ENCODE measurements around the gene TF. TPM values are rescaled to one million over a fixed set of nuclear protein-coding genes. Genes with fewer than 3 reads are reported as not detected.

Gene TF
- total and polyA plus RNA-seq, 2 of the 8 experiments (the other 6 are each of a cell fraction or from before 2014, with no cell fraction given): 0.02 to 0.26 TPM

DNA sequence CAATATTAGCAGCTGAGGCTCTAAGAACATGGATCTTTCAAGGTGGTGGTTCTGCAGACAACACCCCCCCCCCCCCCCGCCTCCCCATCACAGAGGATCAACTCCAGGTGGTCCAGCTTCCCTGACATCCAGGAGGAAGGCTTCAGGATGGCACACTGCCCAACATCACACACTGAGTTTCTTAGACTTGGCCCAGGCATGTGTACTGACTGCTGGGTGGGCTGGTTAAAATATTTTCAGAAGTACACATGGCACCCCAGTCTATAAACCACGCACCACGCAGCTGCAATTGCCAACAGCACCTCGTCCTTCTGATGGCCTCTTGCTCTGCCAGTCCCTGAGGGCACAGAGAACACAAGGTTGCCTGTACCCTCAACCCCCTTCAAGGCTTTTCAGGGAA is 81.5 kb downstream of the TF start:
- Histone ChIP-seq H4K20me1 (replicated peaks in 1 of 2; ENCODE audit: control insufficient read depth in 1 of 2, insufficient read depth in 2 of 2, low read length in 2 of 2) (peaks cover 0 to 1% of the 10 kb centered on the region in 2 experiments), H3K9ac (replicated peaks in 1 of 4; ENCODE audit: extremely low read depth in 1 of 4, low read depth in 3 of 4, low read length in 3 of 4) (no peak overlapping the region), H3K27me3 (replicated peaks in 1 of 4; ENCODE audit: control insufficient read depth in 3 of 4, extremely low read depth in 1 of 4, insufficient read depth in 3 of 4, low read length in 3 of 4) (no peaks in the 10 kb centered on the region), H2BK20ac (ENCODE audit: low read length) (no peak overlapping the region), H2AFZ (ENCODE audit: low read length) (no peak overlapping the region), H3K4me2 (ENCODE audit: insufficient read depth in 1 of 2, low read depth in 2 of 2, low read length in 2 of 2) (no peak overlapping the region), H2BK120ac (replicated peaks; ENCODE audit: low read depth, low read length) (no peak overlapping the region), H3K9me3 (ENCODE audit: insufficient read depth in 2 of 2, low read depth in 1 of 2, low read length in 1 of 2) (no peaks in the 10 kb centered on the region), H3K4ac (replicated peaks; ENCODE audit: insufficient read length, low read depth, low read length) (no peak overlapping the region), H3K4me1 (replicated peaks in 1 of 4; ENCODE audit: control insufficient read depth in 3 of 4, insufficient read depth in 4 of 4, low read length in 3 of 4) (no peaks in the 10 kb centered on the region), H4K91ac (replicated peaks; ENCODE audit: insufficient read length, low read length) (no peak overlapping the region), H3K79me1 (ENCODE audit: low read depth, low read length) (no peaks in the 10 kb centered on the region; the same call in 1 of the 2 replicates), H2BK12ac (ENCODE audit: low read depth, low read length) (no peak overlapping the region), H3K27ac (ENCODE audit: low read depth, low read length) (no peak overlapping the region), H3K4me3 (ENCODE audit: extremely low read depth in 1 of 4, insufficient read depth in 2 of 4, low read depth in 3 of 4, low read length in 4 of 4) (no peak overlapping the region), H3K36me3 (ENCODE audit: control insufficient read depth in 2 of 4, insufficient read depth in 4 of 4, low read length in 3 of 4) (peaks cover 0 to 6% (median 4%) of the 10 kb centered on the region in 4 experiments; a peak in 5 of 8 replicates), H3K56ac (replicated peaks; ENCODE audit: insufficient read length, low read depth, low read length) (no peak overlapping the region), H4K5ac (ENCODE audit: insufficient read length, low read depth, low read length) (no peak overlapping the region), H3K79me2 (ENCODE audit: control insufficient read depth in 1 of 2, insufficient read depth in 2 of 2, low read length in 2 of 2) (no peaks in the 10 kb centered on the region), H2BK15ac (ENCODE audit: low read length) (no peak overlapping the region), H3K18ac (ENCODE audit: extremely low read depth, low read length) (no peak overlapping the region), H3K14ac (ENCODE audit: insufficient read length) (no peak overlapping the region), H3K23ac (ENCODE audit: insufficient read length) (no peak overlapping the region), H2AK5ac (ENCODE audit: low read depth, low read length) (no peak overlapping the region), H2BK5ac (ENCODE audit: low read depth, low read length) (no peak overlapping the region), H3K23me2 (ENCODE audit: low read depth, low read length) (no peaks in the 10 kb centered on the region; the same call in 1 of the 2 replicates), H4K8ac (ENCODE audit: extremely low read depth, insufficient read depth, low read length) (no peak overlapping the region)
- TF ChIP-seq YY1 (IDR thresholded peaks at IDR 0.05; ENCODE audit: low read depth, low read length): no peak
- no peak for TF ChIP-seq BRCA1 (IDR thresholded peaks at IDR 0.05; ENCODE audit: low read depth, low read length)
- WGBS, 2 experiments (ENCODE audit: extremely low coverage in 1 of 2, insufficient coverage in 1 of 2, insufficient read length in 1 of 2, insufficient replicate concordance in 2 of 2, low coverage in 1 of 2, low lambda C conversion rate in 2 of 2, missing lambda C conversion rate in 1 of 2): 89% methylated on average over 4 of the region's 4 CpGs; no CpG with 5 or more reads in 1 of the 2 experiments
- FAIRE-seq: no peak
- no peak for DNase-seq (ENCODE audit: low read depth in 1 of 2, low spot score in 2 of 2)
- ChIA-PET POLR2A (ENCODE audit: partially characterized antibody) (interaction anchor here (1.3 kb wide), 1 partner anchor 10 kb away, joined by 4 read pairs; no protein-coding TSS in a partner anchor), CTCF (ENCODE audit: partially characterized antibody) (interaction anchor here (1.0 to 7.9 kb wide), 2 partner anchors 9 to 384 kb away, joined by 3 to 75 read pairs; no protein-coding TSS in a partner anchor)
